Measurements from ENCODE around the gene JUNB. TPM values are rescaled to one million over a fixed set of nuclear protein-coding genes. Genes with fewer than 3 reads are reported as not detected.

JUNB gene
- total and polyA plus RNA-seq, 2 of the 4 experiments (the other 2 are of a cell fraction): 20.8 to 109 TPM

DNA sequence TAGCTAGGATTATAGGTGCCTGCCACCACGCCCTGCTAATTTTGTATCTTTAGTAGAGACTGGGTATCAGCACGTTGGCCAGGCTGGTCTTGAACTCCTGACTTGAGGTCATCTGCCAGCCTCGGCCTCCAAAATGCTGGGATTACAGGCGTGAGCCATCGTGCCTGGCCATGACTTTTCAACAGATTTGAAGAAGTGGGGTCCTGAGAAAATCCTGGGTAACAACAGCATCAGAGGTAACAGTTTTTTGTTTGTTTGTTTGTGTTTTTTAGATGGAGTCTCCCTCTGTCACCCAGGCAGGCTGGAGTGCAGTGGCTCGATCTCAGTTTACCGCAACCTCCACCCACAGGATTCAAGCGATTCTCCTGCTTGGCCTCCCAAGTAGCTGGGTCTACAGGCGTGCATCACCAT is 3.7 kb downstream of the JUNB start:
- H3K79me1 ChIP-seq (ENCODE audit: low read depth in 1 of 2, low read length in 2 of 2): peaks cover 0 to 32% of the 10 kb centered on the region in 2 experiments; a peak in 2 of 4 replicates
- in situ Hi-C loops (cut with MboI; ENCODE audit: low sequenced_read_pairs) (loop anchor here (25.0 kb wide), 1 partner anchor 1042 kb away; no protein-coding TSS in a partner anchor), intact Hi-C loops (cut with micrococcal nuclease) (no loop called here), dilution Hi-C loops (cut with HindIII; ENCODE audit: low sequenced_read_pairs, unreplicated experiment) (no loop called here)
- no peak overlapping the region for H2AK9ac ChIP-seq (replicated peaks; ENCODE audit: low read depth, low read length, poor library complexity)
- H3K36me3 ChIP-seq (ENCODE audit: control insufficient read depth, insufficient read depth, low read length): peaks cover 7% of the 10 kb centered on the region
- H4K91ac ChIP-seq (ENCODE audit: insufficient read depth, low read depth, low read length): no peak overlapping the region
- no peak overlapping the region for H2BK5ac ChIP-seq (ENCODE audit: low read depth, low read length, poor library complexity, severe bottlenecking)
- no peak overlapping the region for H3K56ac ChIP-seq (ENCODE audit: extremely low read depth, insufficient read depth, low read length)
- H3K23ac ChIP-seq (ENCODE audit: low read depth, low read length): no peak overlapping the region
- ATAC-seq (ENCODE audit: low read depth): no peak
- POLR2A ChIA-PET (ENCODE audit: unreplicated experiment): interaction anchor here (0.6 to 1.5 kb wide), 2 partner anchors 17 to 29 kb away, joined by 3 to 13 read pairs; no protein-coding TSS in a partner anchor
- no peak overlapping the region for H3K18ac ChIP-seq (ENCODE audit: low read depth, low read length)
- H2BK20ac ChIP-seq (ENCODE audit: low read depth, low read length): no peak overlapping the region
- peaks cover 20% of the 10 kb centered on the region for H4K20me1 ChIP-seq (ENCODE audit: insufficient read depth, low read length)
- DNase-seq: peak; percentile 29
- H3K4me1 ChIP-seq (ENCODE audit: control insufficient read depth, insufficient read depth, low read length): peaks cover 8% of the 10 kb centered on the region
- H3K27ac ChIP-seq (ENCODE audit: insufficient read depth, low read length): no peak overlapping the region
- H4K5ac ChIP-seq (ENCODE audit: low read depth, low read length): no peak overlapping the region
- H3K9me1 ChIP-seq (ENCODE audit: insufficient read depth, low read length): no peaks in the 10 kb centered on the region; the same call in 1 of the 2 replicates
- H2AK5ac ChIP-seq (ENCODE audit: low read depth, low read length): peak overlapping the region; percentile 49; the same call in 1 of the 2 replicates
- no peak overlapping the region for H4K8ac ChIP-seq (ENCODE audit: low read depth in 2 of 2, low read length in 2 of 2)
- CTCF ChIA-PET: interaction anchor here (1.0 to 4.1 kb wide), 4 partner anchors 17 to 53 kb away, joined by 5 to 30 read pairs (median 14); no protein-coding TSS in a partner anchor
- H3K14ac ChIP-seq (replicated peaks; ENCODE audit: low read depth, low read length): no peak overlapping the region
- H2BK120ac ChIP-seq (ENCODE audit: low read depth, low read length): no peak overlapping the region
- no peak overlapping the region for H2BK15ac ChIP-seq (ENCODE audit: low read depth, low read length)
- no peak for TF ChIP-seq RFX5 (IDR thresholded peaks at IDR 0.05; ENCODE audit: low read depth, low read length)
- TF ChIP-seq POLR2A (IDR thresholded peaks at IDR 0.05; ENCODE audit: low read depth, low read length): peak; percentile 81
- no TSS peak for BruUV-seq (replicated peaks)
- no peak overlapping the region for H3K9ac ChIP-seq (ENCODE audit: low read depth, low read length)
- H3K4ac ChIP-seq (ENCODE audit: low read depth, low read length): no peak overlapping the region
- H3K4me3 ChIP-seq (ENCODE audit: insufficient read depth, low read depth, low read length): no peak overlapping the region
- 77% methylated on average over 5 of the region's 9 CpGs; no CpG with 5 or more reads in 1 of the 2 experiments for WGBS, 2 experiments (ENCODE audit: extremely low coverage in 2 of 2, insufficient read length in 1 of 2)
- no peaks in the 10 kb centered on the region for H3K27me3 ChIP-seq (ENCODE audit: control insufficient read depth, insufficient read depth, low read length)
- no peak overlapping the region for H2AFZ ChIP-seq (replicated peaks; ENCODE audit: low read length, poor library complexity)
- no peak overlapping the region for H3K4me2 ChIP-seq (ENCODE audit: low read depth, low read length)
- no peaks in the 10 kb centered on the region for H3K9me3 ChIP-seq (ENCODE audit: control insufficient read depth, insufficient read depth, low read length)

All from IMR-90 (cell line).